HEK293T (cell line): ENCODE results near the gene CAPSL.

Experiments used
- CTBP1 ChIP-seq: fragments of 450-650 bp; IDR thresholded peaks from 2 replicates; pipeline ENCODE4 v1.6.1; 2016; ENCODE audit warnings: borderline replicate concordance
- ELF4 ChIP-seq: fragments of 450-650 bp; IDR thresholded peaks from 2 replicates; pipeline ENCODE4 v1.6.1; 2017; ENCODE audit warnings: antibody characterized with exemption
- FOXK2 ChIP-seq: fragments of 450-650 bp; IDR thresholded peaks from 2 replicates; pipeline ENCODE4 v1.6.1; 2016; ENCODE audit warnings: mild to moderate bottlenecking
- L3MBTL2 ChIP-seq: fragments of 450-650 bp; conservative IDR thresholded peaks from 2 replicates; pipeline ENCODE4 v1.6.1; 2016; ENCODE audit warnings: mild to moderate bottlenecking
- NFRKB ChIP-seq: fragments of 450-650 bp; IDR thresholded peaks from 2 replicates; pipeline ENCODE4 v1.6.1; 2016; ENCODE audit warnings: mild to moderate bottlenecking, moderate library complexity
- SP1 ChIP-seq: fragments of 450-650 bp; IDR thresholded peaks from 2 replicates; pipeline ENCODE4 v1.6.1; 2017
- SUZ12 ChIP-seq: fragments of 450-650 bp; IDR thresholded peaks from 2 replicates; pipeline ENCODE4 v1.6.1; 2016; ENCODE audit warnings: mild to moderate bottlenecking
- ZNF384 ChIP-seq: fragments of 450-650 bp; IDR thresholded peaks from 2 replicates; pipeline ENCODE4 v1.6.1; 2016
- TF ChIP-seq, protein P1 (sequence below): fragments of 450-650 bp; IDR thresholded peaks from 2 replicates; pipeline ENCODE4 v1.6.1; 2016

DNA sequence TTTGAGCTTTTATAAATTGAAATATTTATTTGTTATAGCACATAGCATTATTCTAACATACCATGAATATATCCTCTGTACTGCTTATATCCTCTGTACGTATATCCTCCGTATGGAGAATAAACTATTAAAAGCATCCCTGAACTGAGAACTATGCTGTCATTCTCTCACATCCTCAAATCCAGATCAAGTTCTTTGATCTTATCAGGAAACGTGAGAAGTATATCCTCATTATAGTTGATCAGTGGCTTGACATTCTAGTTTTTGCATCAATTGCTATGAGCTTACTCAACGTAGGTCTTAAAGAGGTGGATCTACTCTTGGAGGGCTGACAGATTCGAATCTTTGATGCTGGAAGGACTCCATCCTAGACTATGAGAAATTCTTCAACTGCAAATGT is 44.3 kb downstream of the CAPSL start:
- TF ChIP-seq CTBP1 (no peak), ZNF384 (no peak), ELF4 (no peak), SP1 (no peak), SUZ12 (no peak), NFRKB (no peak), L3MBTL2 (no peak), FOXK2 (no peak)
- TF ChIP-seq, protein P1, sequence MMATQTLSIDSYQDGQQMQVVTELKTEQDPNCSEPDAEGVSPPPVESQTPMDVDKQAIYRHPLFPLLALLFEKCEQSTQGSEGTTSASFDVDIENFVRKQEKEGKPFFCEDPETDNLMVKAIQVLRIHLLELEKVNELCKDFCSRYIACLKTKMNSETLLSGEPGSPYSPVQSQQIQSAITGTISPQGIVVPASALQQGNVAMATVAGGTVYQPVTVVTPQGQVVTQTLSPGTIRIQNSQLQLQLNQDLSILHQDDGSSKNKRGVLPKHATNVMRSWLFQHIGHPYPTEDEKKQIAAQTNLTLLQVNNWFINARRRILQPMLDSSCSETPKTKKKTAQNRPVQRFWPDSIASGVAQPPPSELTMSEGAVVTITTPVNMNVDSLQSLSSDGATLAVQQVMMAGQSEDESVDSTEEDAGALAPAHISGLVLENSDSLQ, result no peak
